ENCODE results near the gene SP2. TPM values are rescaled to one million over a fixed set of nuclear protein-coding genes. Genes with fewer than 3 reads are reported as not detected.
"Not testable (repeated sequence)": the region's sequence is repeated elsewhere in the genome, so short reads cannot be mapped to it uniquely, and the experiment has no call there.

SP2 gene
- total RNA-seq, 1 donor from 2014 or later, result 21.7 TPM

GRCh38 chr17:47934856-47935255 lies 38.8 kb downstream of the SP2 start:
- H3K36me3 Mint-ChIP-seq (ENCODE audit: low read depth), result peaks cover 6% of the 10 kb centered on the region

GRCh38 chr17:47935468-47935867 lies 39.4 kb downstream of the SP2 start:
- H3K4me3 Mint-ChIP-seq; H3K27ac Mint-ChIP-seq; intact Hi-C loops (cut with micrococcal nuclease); DNase-seq; H3K27me3 Mint-ChIP-seq; H3K9me3 Mint-ChIP-seq; H3K36me3 Mint-ChIP-seq (ENCODE audit: low read depth): not testable (repeated sequence)
- peaks cover 10% of the 10 kb centered on the region for H3K4me1 Mint-ChIP-seq

More at GRCh38 chr17:47934856-47935255, 38.8 kb downstream of the SP2 start:
- Mint-ChIP-seq H3K4me1 (peaks cover 7% of the 10 kb centered on the region), H3K27ac (no peak overlapping the region), H3K27me3 (no peaks in the 10 kb centered on the region), H3K9me3 (no peaks in the 10 kb centered on the region), H3K4me3 (no peak overlapping the region)
- no peak for DNase-seq
- intact Hi-C loops (cut with micrococcal nuclease), result no loop called here

DNA sequence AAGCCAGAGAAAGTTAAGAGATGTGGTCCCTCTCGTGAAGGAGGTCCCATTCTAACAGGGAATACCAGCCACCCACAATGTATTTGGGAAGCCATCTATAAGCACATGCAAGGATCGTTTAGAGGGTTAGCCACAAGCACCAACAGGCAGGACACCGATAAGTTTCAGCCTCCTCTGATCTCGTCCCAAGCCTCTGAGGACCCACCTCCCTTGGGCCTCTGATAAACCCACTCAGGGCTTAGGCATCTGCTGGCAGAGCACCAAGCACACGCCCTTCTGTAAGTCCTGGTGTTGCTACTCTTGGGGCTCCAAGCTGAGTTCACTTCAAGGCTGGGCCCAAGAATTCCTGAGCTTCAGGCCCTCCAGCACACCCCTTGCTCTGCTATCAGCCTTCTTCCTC lies 39.9 kb downstream of the SP2 start:
- Mint-ChIP-seq H3K27ac (no peak overlapping the region), H3K4me3 (no peak overlapping the region), H3K9me3 (peaks cover 3% of the 10 kb centered on the region), H3K4me1 (peaks cover 13% of the 10 kb centered on the region), H3K36me3 (ENCODE audit: low read depth) (peaks cover 1% of the 10 kb centered on the region), H3K27me3 (no peaks in the 10 kb centered on the region)
- intact Hi-C loops (cut with micrococcal nuclease), result no loop called here
- DNase-seq, result no peak

DNA sequence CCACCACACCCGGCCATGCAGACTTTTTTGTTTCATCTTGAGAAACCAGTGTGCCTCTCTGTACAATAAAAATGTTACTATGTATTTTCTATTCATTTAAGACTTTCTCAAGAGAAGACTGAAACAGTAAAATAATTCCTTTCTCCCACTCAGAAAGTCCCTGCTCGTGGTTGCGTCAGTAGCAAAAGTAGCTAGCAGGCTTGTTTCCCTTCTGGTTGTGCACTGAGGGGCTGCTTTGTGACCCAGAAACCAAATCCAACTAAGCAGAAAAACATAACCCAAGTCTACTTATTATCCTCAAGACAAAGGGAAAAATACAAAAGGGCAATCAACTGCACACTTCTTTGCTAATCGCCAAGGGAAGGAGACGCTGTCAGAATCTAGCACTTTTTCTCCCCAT lies 41.9 kb downstream of the SP2 start:
- Mint-ChIP-seq H3K4me3 (no peak overlapping the region), H3K4me1 (peaks cover 21% of the 10 kb centered on the region), H3K36me3 (ENCODE audit: low read depth) (peaks cover 5% of the 10 kb centered on the region), H3K9me3 (peaks cover 6% of the 10 kb centered on the region), H3K27ac (peak overlapping the region; percentile 52), H3K27me3 (no peaks in the 10 kb centered on the region)
- DNase-seq, result no peak
- intact Hi-C loops (cut with micrococcal nuclease), result no loop called here

- DNase-seq, result peak; percentile 98
- intact Hi-C loops (cut with micrococcal nuclease), result loop anchor here (1.0 to 10.0 kb wide), 3 partner anchors 30 to 163 kb away; partner anchors contain the start of genes CBX1, CDK5RAP3 and SNX11
- Mint-ChIP-seq H3K27me3 (no peaks in the 10 kb centered on the region), H3K4me3 (peak within 1 kb of the TSS; percentile 90), H3K4me1 (peaks cover 42% of the 10 kb centered on the region), H3K9me3 (peaks cover 6% of the 10 kb centered on the region), H3K27ac (peak within 1 kb of the TSS; percentile 94), H3K36me3 (ENCODE audit: low read depth) (peaks cover 21% of the 10 kb centered on the region)
These were observed 45.4 kb downstream of the SP2 start, which contains the start of gene PNPO for GRCh38 chr17:47941246-47942095. PNPO (plus strand) TSS chr17:47941571; CDS start chr17:47941676, 105 bp downstream.

DNA sequence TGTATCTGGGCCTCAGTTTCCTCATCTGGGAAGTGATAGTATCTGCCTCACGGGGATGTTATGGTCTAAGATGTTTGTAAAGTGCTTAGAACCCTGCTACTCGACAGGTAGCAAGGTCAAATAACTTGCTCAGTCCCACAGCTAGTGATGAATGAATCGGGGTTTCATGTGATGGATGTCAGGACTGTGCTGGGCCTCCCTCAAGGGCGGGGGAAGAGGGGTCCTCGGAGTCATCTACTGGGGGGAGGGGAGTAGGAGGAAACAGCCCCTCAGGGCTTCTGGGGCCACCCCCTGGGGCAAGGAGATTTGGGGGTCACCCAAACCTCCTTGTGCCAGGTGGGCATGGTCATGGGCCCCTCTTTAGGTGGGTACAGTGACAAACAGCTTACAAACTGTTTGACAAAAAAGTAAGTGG lies 46.1 kb downstream of the SP2 start:
- Mint-ChIP-seq H3K4me3 (peak overlapping the region; percentile 90), H3K9me3 (peaks cover 6% of the 10 kb centered on the region), H3K36me3 (ENCODE audit: low read depth) (peaks cover 24% of the 10 kb centered on the region), H3K27me3 (no peaks in the 10 kb centered on the region), H3K27ac (peak overlapping the region; percentile 94), H3K4me1 (peaks cover 40% of the 10 kb centered on the region)
- intact Hi-C loops (cut with micrococcal nuclease), result loop anchor here (10.0 kb wide), 1 partner anchor 163 kb away; the partner anchor contains the start of genes CBX1 and SNX11
- DNase-seq, result peak; percentile 67

DNA sequence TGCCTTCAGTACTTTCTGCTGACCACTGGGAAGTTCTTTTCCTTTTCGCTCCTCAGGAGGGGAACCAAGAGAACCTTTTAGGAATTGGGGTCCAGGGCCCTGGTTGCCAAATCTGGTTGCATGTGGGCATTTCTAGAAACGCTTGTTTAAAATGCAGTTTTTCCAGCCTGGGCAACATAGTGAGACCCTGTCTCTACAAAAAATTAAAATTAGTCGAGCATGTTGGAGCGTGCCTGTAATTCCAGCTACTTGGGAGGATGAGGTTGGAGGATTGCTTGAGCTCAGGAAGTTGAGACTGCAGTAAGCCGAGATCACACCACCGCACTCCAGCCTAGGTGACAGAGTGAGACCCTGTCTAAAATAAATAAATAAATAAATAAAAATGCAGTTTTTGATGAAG lies 46.5 kb downstream of the SP2 start:
- intact Hi-C loops (cut with micrococcal nuclease), result loop anchor here (10.0 kb wide), 1 partner anchor 162 kb away; the partner anchor contains the start of genes CBX1 and SNX11

DNA sequence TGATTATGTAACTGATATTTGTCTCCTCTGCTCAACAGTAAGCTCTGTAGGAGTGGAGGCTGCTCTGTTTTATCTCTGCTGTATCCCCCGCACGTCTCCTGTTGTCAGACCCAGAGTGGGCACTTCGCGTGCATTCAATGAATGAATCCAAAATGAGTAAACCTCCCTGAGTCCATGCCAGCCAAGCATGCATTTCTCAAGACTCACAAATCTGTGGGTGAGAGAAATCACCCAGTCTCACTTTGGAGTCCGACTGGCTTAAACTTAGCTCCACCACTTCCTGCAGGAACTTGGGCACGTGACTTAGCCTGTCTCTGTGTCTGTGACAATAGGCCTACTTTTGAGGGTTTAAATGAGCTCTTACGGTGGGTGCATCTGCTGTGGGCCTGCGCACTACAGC lies 49.0 kb downstream of the SP2 start:
- Mint-ChIP-seq H3K27me3 (no peaks in the 10 kb centered on the region), H3K36me3 (ENCODE audit: low read depth) (peaks cover 37% of the 10 kb centered on the region), H3K27ac (peak overlapping the region; percentile 55), H3K9me3 (peaks cover 6% of the 10 kb centered on the region), H3K4me3 (peak overlapping the region; percentile 31), H3K4me1 (peaks cover 53% of the 10 kb centered on the region)
- intact Hi-C loops (cut with micrococcal nuclease), result loop anchor here (10.0 kb wide), 1 partner anchor 160 kb away; the partner anchor contains the start of genes CBX1 and SNX11
- peak; percentile 68 for DNase-seq

More for the DNA sequence above, 46.5 kb downstream of the SP2 start:
- peaks cover 6% of the 10 kb centered on the region for H3K9me3 Mint-ChIP-seq
- peaks cover 42% of the 10 kb centered on the region for H3K4me1 Mint-ChIP-seq
- H3K4me3 Mint-ChIP-seq, result peak overlapping the region; percentile 90
- no peaks in the 10 kb centered on the region for H3K27me3 Mint-ChIP-seq
- peaks cover 27% of the 10 kb centered on the region for H3K36me3 Mint-ChIP-seq (ENCODE audit: low read depth)
- peak overlapping the region; percentile 94 for H3K27ac Mint-ChIP-seq
- no peak for DNase-seq

GRCh38 chr17:47945529-47946508 lies 49.8 kb downstream of the SP2 start:
- Mint-ChIP-seq H3K4me3 (no peak overlapping the region), H3K36me3 (ENCODE audit: low read depth) (peaks cover 36% of the 10 kb centered on the region), H3K27me3 (no peaks in the 10 kb centered on the region), H3K27ac (peak overlapping the region; percentile 55), H3K4me1 (peaks cover 49% of the 10 kb centered on the region), H3K9me3 (peaks cover 4% of the 10 kb centered on the region)
- no peak for DNase-seq
- intact Hi-C loops (cut with micrococcal nuclease), result loop anchor here (10.0 kb wide), 1 partner anchor 159 kb away; the partner anchor contains the start of genes CBX1 and SNX11

- no peaks in the 10 kb centered on the region for H3K9me3 Mint-ChIP-seq
- no peaks in the 10 kb centered on the region for H3K27me3 Mint-ChIP-seq
- H3K27ac Mint-ChIP-seq, result no peak overlapping the region
- H3K36me3 Mint-ChIP-seq (ENCODE audit: low read depth), result peaks cover 31% of the 10 kb centered on the region
- no peak overlapping the region for H3K4me3 Mint-ChIP-seq
- no peak for DNase-seq
- intact Hi-C loops (cut with micrococcal nuclease), result loop anchor here (10.0 kb wide), 1 partner anchor 158 kb away; the partner anchor contains the start of genes CBX1 and SNX11
- H3K4me1 Mint-ChIP-seq, result peaks cover 44% of the 10 kb centered on the region
These were observed 50.5 kb downstream of the SP2 start for GRCh38 chr17:47946516-47946915.

DNA sequence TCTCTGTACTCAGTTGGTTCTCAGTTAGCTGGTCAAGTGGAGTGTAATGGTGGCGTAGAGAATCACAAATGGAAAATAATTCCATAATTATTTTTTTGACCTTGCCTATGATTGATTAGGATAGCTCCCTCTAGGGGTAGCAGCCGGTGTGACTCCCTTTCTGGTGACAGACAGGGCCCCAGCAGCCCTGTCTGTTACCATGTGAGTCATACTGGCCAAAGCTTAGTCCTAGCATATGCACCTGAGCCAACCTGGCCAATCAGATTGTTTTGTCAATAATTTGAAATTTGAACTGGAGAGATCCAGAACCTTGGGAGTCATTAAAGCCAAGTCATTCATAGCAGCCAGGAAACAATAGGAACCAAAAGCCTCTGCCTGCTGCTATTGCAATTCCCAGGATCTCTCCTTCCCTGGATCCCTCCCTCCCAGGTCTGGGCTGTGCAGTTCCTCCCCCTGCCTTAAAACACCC lies 50.9 kb downstream of the SP2 start:
- Mint-ChIP-seq H3K4me3 (no peak overlapping the region), H3K27me3 (no peaks in the 10 kb centered on the region), H3K36me3 (ENCODE audit: low read depth) (peaks cover 33% of the 10 kb centered on the region), H3K27ac (peak overlapping the region; percentile 11), H3K9me3 (no peaks in the 10 kb centered on the region), H3K4me1 (peaks cover 46% of the 10 kb centered on the region)
- DNase-seq, result peak; percentile 91
- intact Hi-C loops (cut with micrococcal nuclease), result loop anchor here (10.0 kb wide), 1 partner anchor 158 kb away; the partner anchor contains the start of genes CBX1 and SNX11

GRCh38 chr17:47948706-47949196 lies 52.7 kb downstream of the SP2 start:
- peaks cover 36% of the 10 kb centered on the region for H3K4me1 Mint-ChIP-seq
- H3K9me3 Mint-ChIP-seq, result no peaks in the 10 kb centered on the region
- H3K27ac Mint-ChIP-seq, result peak overlapping the region; percentile 78
- DNase-seq, result no peak
- H3K4me3 Mint-ChIP-seq, result peak overlapping the region; percentile 71
- peaks cover 32% of the 10 kb centered on the region for H3K36me3 Mint-ChIP-seq (ENCODE audit: low read depth)
- no peaks in the 10 kb centered on the region for H3K27me3 Mint-ChIP-seq
- intact Hi-C loops (cut with micrococcal nuclease), result loop anchor here (1.0 to 10.0 kb wide), 3 partner anchors 22 to 156 kb away; partner anchors contain the start of genes CBX1 and SNX11

All from activated CD4-positive, alpha-beta T cell treated with anti-CD3 and anti-CD28 coated beads, Interleukin-2, amount 10 ng/mL, durations not matched to agents 24 days and 14 days (primary cell).